ENCODE results near the gene ANKRD63. TPM values are rescaled to one million over a fixed set of nuclear protein-coding genes. Genes with fewer than 3 reads are reported as not detected.

ANKRD63 gene
- polyA plus RNA-seq, 1 donor (not counting 4 experiments of a cell fraction or from before 2014, with no cell fraction given): not detected

DNA sequence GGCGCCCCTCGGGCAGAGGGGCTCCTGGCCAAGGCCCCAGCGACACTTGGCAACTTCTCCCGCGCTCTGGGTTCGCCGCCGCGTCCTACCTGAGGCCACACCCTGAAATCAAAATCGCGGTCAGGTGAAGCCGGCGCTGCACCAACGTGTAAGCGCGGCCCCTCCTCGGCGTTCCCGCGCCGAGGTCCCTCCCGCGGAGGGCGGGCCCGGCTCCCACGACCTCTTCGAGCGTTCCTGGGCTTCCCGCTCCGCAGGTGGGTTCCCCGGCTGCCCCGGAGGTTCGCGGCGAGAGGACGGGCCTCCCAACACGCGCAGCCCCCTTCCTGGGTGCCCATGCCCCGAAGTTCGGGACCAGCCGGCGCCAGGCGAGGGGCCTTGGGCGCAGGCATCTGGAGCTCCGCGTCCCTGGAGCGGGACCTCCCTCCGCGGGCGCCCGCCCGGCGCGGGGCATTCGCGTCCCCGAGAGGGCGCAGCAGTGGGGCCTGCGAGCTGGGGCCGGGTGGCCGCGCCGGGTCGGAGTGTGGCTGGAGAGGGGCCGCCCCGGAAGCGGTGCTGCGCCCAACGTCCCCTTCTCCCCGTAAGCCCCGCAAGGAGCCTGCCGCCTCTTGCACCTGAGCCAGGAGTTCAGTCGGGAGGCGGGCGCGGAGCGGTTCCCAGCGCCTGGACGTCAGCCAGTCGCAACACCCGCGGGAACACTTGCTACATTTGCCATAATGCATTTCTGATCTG is 30.3 kb downstream of the ANKRD63 start:
- dilution Hi-C loops (cut with MboI; ENCODE audit: extremely low pct_ligation_motif_present, low sequenced_read_pairs): no loop called here
- no peaks in the 10 kb centered on the region for H3K9me1 ChIP-seq (ENCODE audit: control insufficient read depth, extremely low read depth, insufficient read depth, low read length)
- H3K9me3 ChIP-seq (ENCODE audit: control insufficient read depth, low read depth, low read length): no peaks in the 10 kb centered on the region
- peak overlapping the region; percentile 62 for H3K4me2 ChIP-seq (ENCODE audit: control insufficient read depth, extremely low read depth, insufficient read depth, low read depth, low read length)
- peaks cover 6% of the 10 kb centered on the region for H3K79me2 ChIP-seq (ENCODE audit: control insufficient read depth, insufficient read depth, low read length)
- H3K4me3 ChIP-seq (ENCODE audit: control insufficient read depth in 2 of 3, extremely low read depth in 1 of 3, insufficient read depth in 2 of 3, low read depth in 1 of 3, low read length in 3 of 3): peak overlapping the region in 2 of 3 experiments; percentile 20 to 56
- H3K27ac ChIP-seq (ENCODE audit: control insufficient read depth, insufficient read depth, low read length): no peak overlapping the region
- H4K20me1 ChIP-seq (ENCODE audit: control insufficient read depth, extremely low read depth, insufficient read depth, low read length): peaks cover 4% of the 10 kb centered on the region
- peaks cover 43% of the 10 kb centered on the region for H3K4me1 ChIP-seq (ENCODE audit: control insufficient read depth, extremely low read depth, insufficient read depth, low read length)
- no peak for DNase-seq (ENCODE audit: low read depth, low spot score)
- no peaks in the 10 kb centered on the region for H3K27me3 ChIP-seq (ENCODE audit: control insufficient read depth, extremely low read depth, insufficient read depth, low read length)
- no peak for FAIRE-seq
- peaks cover 21 to 22% of the 10 kb centered on the region in 2 experiments for H3K36me3 ChIP-seq (ENCODE audit: control insufficient read depth in 2 of 2, extremely low read depth in 1 of 2, insufficient read depth in 2 of 2, low read length in 2 of 2)
- no peak overlapping the region for H2AFZ ChIP-seq (ENCODE audit: control insufficient read depth, low read length)
- TF ChIP-seq, protein P1, sequence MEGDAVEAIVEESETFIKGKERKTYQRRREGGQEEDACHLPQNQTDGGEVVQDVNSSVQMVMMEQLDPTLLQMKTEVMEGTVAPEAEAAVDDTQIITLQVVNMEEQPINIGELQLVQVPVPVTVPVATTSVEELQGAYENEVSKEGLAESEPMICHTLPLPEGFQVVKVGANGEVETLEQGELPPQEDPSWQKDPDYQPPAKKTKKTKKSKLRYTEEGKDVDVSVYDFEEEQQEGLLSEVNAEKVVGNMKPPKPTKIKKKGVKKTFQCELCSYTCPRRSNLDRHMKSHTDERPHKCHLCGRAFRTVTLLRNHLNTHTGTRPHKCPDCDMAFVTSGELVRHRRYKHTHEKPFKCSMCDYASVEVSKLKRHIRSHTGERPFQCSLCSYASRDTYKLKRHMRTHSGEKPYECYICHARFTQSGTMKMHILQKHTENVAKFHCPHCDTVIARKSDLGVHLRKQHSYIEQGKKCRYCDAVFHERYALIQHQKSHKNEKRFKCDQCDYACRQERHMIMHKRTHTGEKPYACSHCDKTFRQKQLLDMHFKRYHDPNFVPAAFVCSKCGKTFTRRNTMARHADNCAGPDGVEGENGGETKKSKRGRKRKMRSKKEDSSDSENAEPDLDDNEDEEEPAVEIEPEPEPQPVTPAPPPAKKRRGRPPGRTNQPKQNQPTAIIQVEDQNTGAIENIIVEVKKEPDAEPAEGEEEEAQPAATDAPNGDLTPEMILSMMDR (optimal IDR thresholded peaks at IDR 0.05 in 1 of 3, IDR thresholded peaks at IDR 0.05 in 1 of 3, conservative IDR thresholded peaks at IDR 0.05 in 1 of 3; ENCODE audit: extremely low read depth in 1 of 3, insufficient read depth in 2 of 3, low read length in 3 of 3): no peak
- peak overlapping the region; percentile 34 for H3K9ac ChIP-seq (ENCODE audit: control insufficient read depth, extremely low read depth, insufficient read depth, low read length)

DNA sequence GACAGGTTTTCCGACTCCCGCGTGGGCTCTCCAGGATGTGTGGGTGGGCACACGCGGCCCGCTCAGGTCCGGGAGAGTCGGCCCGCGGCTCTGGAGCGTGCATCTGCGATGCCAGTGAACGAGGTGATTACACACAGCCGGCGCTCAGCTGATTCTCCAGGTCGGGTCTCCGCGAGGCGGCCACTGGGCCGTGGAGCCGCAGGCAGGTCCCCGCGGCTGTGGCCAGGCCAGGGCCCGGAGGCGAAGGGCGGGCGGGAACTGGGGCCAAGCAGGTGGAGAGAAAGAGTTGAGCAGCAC is 30.8 kb downstream of the ANKRD63 start:
- peaks cover 20 to 22% of the 10 kb centered on the region in 2 experiments for H3K36me3 ChIP-seq (ENCODE audit: control insufficient read depth in 2 of 2, extremely low read depth in 1 of 2, insufficient read depth in 2 of 2, low read length in 2 of 2)
- H3K79me2 ChIP-seq (ENCODE audit: control insufficient read depth, insufficient read depth, low read length): peaks cover 3% of the 10 kb centered on the region
- peak overlapping the region; percentile 62 for H3K4me2 ChIP-seq (ENCODE audit: control insufficient read depth, extremely low read depth, insufficient read depth, low read depth, low read length)
- TF ChIP-seq, protein P1 (optimal IDR thresholded peaks at IDR 0.05 in 1 of 3, IDR thresholded peaks at IDR 0.05 in 1 of 3, conservative IDR thresholded peaks at IDR 0.05 in 1 of 3; ENCODE audit: extremely low read depth in 1 of 3, insufficient read depth in 2 of 3, low read length in 3 of 3): no peak
- TF ChIP-seq EZH2 (IDR thresholded peaks at IDR 0.05; ENCODE audit: low read length): peak; percentile 33
- no peaks in the 10 kb centered on the region for H3K9me1 ChIP-seq (ENCODE audit: control insufficient read depth, extremely low read depth, insufficient read depth, low read length)
- H4K20me1 ChIP-seq (ENCODE audit: control insufficient read depth, extremely low read depth, insufficient read depth, low read length): peaks cover 4% of the 10 kb centered on the region
- no peak overlapping the region for H2AFZ ChIP-seq (ENCODE audit: control insufficient read depth, low read length)
- H3K9me3 ChIP-seq (ENCODE audit: control insufficient read depth, low read depth, low read length): no peaks in the 10 kb centered on the region
- H3K27ac ChIP-seq (ENCODE audit: control insufficient read depth, insufficient read depth, low read length): no peak overlapping the region
- no peak overlapping the region for H3K4me3 ChIP-seq (ENCODE audit: control insufficient read depth in 2 of 3, extremely low read depth in 1 of 3, insufficient read depth in 2 of 3, low read depth in 1 of 3, low read length in 3 of 3)
- no peaks in the 10 kb centered on the region for H3K27me3 ChIP-seq (ENCODE audit: control insufficient read depth, extremely low read depth, insufficient read depth, low read length)
- dilution Hi-C loops (cut with MboI; ENCODE audit: extremely low pct_ligation_motif_present, low sequenced_read_pairs): no loop called here
- no peak overlapping the region for H3K9ac ChIP-seq (ENCODE audit: control insufficient read depth, extremely low read depth, insufficient read depth, low read length)
- DNase-seq (ENCODE audit: low read depth, low spot score) (no peak), FAIRE-seq (no peak)
- peaks cover 41% of the 10 kb centered on the region for H3K4me1 ChIP-seq (ENCODE audit: control insufficient read depth, extremely low read depth, insufficient read depth, low read length)

All from keratinocyte (primary cell).